DOHH2 (cell line): Measurements from ENCODE around the gene FRZB.

Source experiments
- H3F3A ChIP-seq: fragments of 200-600 bp; sonication (generic), shearing (Covaris generic); 2 replicates; pipeline ENCODE4 v1.6.0; 2016; ENCODE audit warnings: antibody characterized with exemption, mild to moderate bottlenecking; ENCODE audit not compliant: control insufficient read depth, insufficient read depth
- H3K27ac ChIP-seq: fragments of 200-600 bp; sonication (generic); 2 replicates; pipeline ENCODE4 v1.5.1; 2014; ENCODE audit warnings: low read depth, mild to moderate bottlenecking, low read length, moderate library complexity
- H3K27me3 ChIP-seq: fragments of 200-600 bp; sonication (generic); 2 replicates; pipeline ENCODE4 v1.6.1; 2014; ENCODE audit warnings: mild to moderate bottlenecking, low read length, mixed read lengths; ENCODE audit not compliant: control insufficient read depth
- H3K36me3 ChIP-seq: fragments of 200-600 bp; sonication (generic); 2 replicates; pipeline ENCODE4 v1.6.1; 2014; ENCODE audit warnings: mild to moderate bottlenecking, low read length, moderate library complexity, mixed read lengths; ENCODE audit not compliant: control insufficient read depth
- H3K4me1 ChIP-seq: fragments of 200-600 bp; sonication (generic); 2 replicates; pipeline ENCODE4 v1.6.1; 2014; ENCODE audit warnings: mild to moderate bottlenecking, low read length, mixed read lengths; ENCODE audit not compliant: control insufficient read depth
- H3K4me2 ChIP-seq: fragments of 200-600 bp; sonication (generic); 2 replicates; pipeline ENCODE4 v1.6.0; 2014; ENCODE audit warnings: mild to moderate bottlenecking, low read length, moderate library complexity
- H3K4me3 ChIP-seq: fragments of 200-600 bp; sonication (generic); 2 replicates; pipeline ENCODE4 v1.5.1; 2014; ENCODE audit warnings: mild to moderate bottlenecking, low read length, mixed read lengths
- H3K79me2 ChIP-seq: fragments of 200-600 bp; sonication (generic); 2 replicates; pipeline ENCODE4 v1.6.1; 2014; ENCODE audit warnings: mild to moderate bottlenecking, low read length, mixed read lengths; ENCODE audit not compliant: control insufficient read depth
- H3K9me2 ChIP-seq: fragments of 200-600 bp; sonication (generic); replicated peaks from 2 replicates; pipeline ENCODE4 v1.6.1; 2014; ENCODE audit warnings: mild to moderate bottlenecking, low read length, mixed read lengths; ENCODE audit not compliant: control insufficient read depth
- H3K9me3 ChIP-seq: fragments of 200-600 bp; sonication (generic); 2 replicates; pipeline ENCODE4 v1.6.1; 2014; ENCODE audit warnings: antibody characterized with exemption, low read length, mixed read lengths; ENCODE audit not compliant: control insufficient read depth, insufficient read depth
- H4K20me1 ChIP-seq: fragments of 200-600 bp; sonication (generic); 2 replicates; pipeline ENCODE4 v1.6.0; 2014; ENCODE audit warnings: low read depth, mild to moderate bottlenecking, antibody characterized with exemption, low read length, moderate library complexity; ENCODE audit not compliant: control insufficient read depth, insufficient read depth
- EZH2phosphoT487 ChIP-seq: fragments of 200-600 bp; sonication (generic); IDR thresholded peaks from 2 replicates; pipeline ENCODE4 v1.6.1; 2017; ENCODE audit warnings: borderline replicate concordance, mild to moderate bottlenecking, antibody characterized with exemption, low read length, moderate library complexity, mixed read lengths
- TF ChIP-seq, protein P1 (sequence below): fragments of 200-600 bp; sonication (generic); IDR thresholded peaks from one replicate; pipeline ENCODE4 v1.5.1; 2014; ENCODE audit warnings: antibody characterized with exemption, mild to moderate bottlenecking, low read depth, low read length; ENCODE audit not compliant: poor library complexity, severe bottlenecking

The FRZB gene

DNA sequence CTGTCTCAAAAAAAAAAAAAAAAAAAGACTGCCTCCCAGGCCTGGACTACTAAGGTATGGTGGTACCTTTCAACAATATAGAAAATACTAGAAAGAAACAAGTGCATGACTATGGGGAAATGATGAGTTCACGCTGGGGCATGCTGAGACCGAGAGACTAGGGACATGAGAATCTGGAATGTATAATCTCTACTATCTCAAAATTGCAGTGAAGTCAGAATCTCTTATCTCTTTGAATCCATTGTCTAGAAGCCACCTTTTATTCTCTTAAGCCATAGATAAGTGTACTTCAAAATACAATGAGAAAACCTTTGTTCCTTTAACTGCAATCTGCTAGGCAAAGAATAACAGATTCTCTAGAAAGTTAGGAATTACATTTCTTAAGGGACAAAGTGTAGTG, 5.6 kb downstream of the FRZB start:
- H3F3A ChIP-seq = no peaks in the 10 kb centered on the region
- H3K79me2 ChIP-seq = no peaks in the 10 kb centered on the region
- H4K20me1 ChIP-seq = no peaks in the 10 kb centered on the region

DNA sequence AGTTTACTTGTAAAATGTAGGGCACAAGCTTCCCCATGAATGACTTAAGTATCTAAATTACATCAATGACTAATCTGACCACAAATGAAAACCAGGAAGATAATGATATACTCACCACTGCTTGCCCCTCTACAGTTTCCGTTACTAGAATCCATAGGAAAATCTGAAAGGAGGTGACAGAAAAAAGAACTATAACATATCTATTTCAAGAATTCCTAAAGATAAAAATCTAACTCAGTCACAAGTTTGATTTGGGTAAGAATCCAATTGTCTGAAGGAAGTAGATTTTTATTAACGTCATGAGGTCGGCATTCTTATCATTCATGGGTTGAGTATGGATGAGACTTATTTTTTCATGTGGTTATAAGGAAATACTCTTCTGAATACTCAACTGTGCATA, 7.8 kb downstream of the FRZB start:
- H3F3A ChIP-seq = no peaks in the 10 kb centered on the region
- no peak overlapping the region for H3K27ac ChIP-seq
- no peaks in the 10 kb centered on the region for H3K9me3 ChIP-seq
- no peak overlapping the region for H3K4me3 ChIP-seq
- no peaks in the 10 kb centered on the region for H3K79me2 ChIP-seq
- H3K4me1 ChIP-seq = peaks cover 5% of the 10 kb centered on the region; the same call in 1 of the 2 replicates
- no peaks in the 10 kb centered on the region for H3K36me3 ChIP-seq
- no peaks in the 10 kb centered on the region for H4K20me1 ChIP-seq
- H3K27me3 ChIP-seq = no peaks in the 10 kb centered on the region
- no peaks in the 10 kb centered on the region for H3K9me2 ChIP-seq
- no peak overlapping the region for H3K4me2 ChIP-seq
- no peak for TF ChIP-seq EZH2phosphoT487
- TF ChIP-seq, protein P1, sequence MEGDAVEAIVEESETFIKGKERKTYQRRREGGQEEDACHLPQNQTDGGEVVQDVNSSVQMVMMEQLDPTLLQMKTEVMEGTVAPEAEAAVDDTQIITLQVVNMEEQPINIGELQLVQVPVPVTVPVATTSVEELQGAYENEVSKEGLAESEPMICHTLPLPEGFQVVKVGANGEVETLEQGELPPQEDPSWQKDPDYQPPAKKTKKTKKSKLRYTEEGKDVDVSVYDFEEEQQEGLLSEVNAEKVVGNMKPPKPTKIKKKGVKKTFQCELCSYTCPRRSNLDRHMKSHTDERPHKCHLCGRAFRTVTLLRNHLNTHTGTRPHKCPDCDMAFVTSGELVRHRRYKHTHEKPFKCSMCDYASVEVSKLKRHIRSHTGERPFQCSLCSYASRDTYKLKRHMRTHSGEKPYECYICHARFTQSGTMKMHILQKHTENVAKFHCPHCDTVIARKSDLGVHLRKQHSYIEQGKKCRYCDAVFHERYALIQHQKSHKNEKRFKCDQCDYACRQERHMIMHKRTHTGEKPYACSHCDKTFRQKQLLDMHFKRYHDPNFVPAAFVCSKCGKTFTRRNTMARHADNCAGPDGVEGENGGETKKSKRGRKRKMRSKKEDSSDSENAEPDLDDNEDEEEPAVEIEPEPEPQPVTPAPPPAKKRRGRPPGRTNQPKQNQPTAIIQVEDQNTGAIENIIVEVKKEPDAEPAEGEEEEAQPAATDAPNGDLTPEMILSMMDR = no peak

More for the DNA sequence above, 5.6 kb downstream of the FRZB start:
- H3K9me2 ChIP-seq = no peaks in the 10 kb centered on the region
- no peak for TF ChIP-seq EZH2phosphoT487
- H3K4me2 ChIP-seq = no peak overlapping the region
- no peak overlapping the region for H3K4me3 ChIP-seq
- H3K27me3 ChIP-seq = no peaks in the 10 kb centered on the region
- H3K27ac ChIP-seq = no peak overlapping the region
- no peaks in the 10 kb centered on the region for H3K9me3 ChIP-seq
- H3K36me3 ChIP-seq = no peaks in the 10 kb centered on the region
- H3K4me1 ChIP-seq = peaks cover 5% of the 10 kb centered on the region; the same call in 1 of the 2 replicates

DNA sequence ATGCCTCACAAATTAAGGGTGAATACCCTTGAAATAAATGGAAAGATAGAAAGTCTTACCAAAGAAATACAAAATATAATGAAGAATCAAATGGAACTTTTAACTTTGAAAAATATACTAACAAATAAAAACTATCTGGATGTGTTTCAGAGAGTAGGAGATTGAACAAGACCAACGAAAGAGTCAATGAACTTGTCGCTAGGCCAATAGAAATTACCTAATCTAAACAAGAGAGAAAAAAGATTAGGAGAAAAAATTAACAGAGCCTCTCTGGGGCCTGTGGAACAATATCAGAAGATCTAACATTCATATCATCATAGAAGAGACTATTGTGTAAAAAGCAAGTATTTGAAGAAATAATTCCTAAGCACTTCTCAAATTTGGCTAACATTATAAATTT, 11.1 kb downstream of the FRZB start:
- H3K4me2 ChIP-seq = no peak overlapping the region
- no peak overlapping the region for H3K27ac ChIP-seq
- H3K79me2 ChIP-seq = no peaks in the 10 kb centered on the region
- no peak for TF ChIP-seq EZH2phosphoT487
- TF ChIP-seq, protein P1 = no peak
- H3K36me3 ChIP-seq = no peaks in the 10 kb centered on the region
- H3K9me3 ChIP-seq = no peaks in the 10 kb centered on the region
- H3K27me3 ChIP-seq = no peaks in the 10 kb centered on the region
- H3F3A ChIP-seq = no peaks in the 10 kb centered on the region
- no peak overlapping the region for H3K4me3 ChIP-seq
- H4K20me1 ChIP-seq = no peaks in the 10 kb centered on the region
- no peaks in the 10 kb centered on the region for H3K4me1 ChIP-seq
- H3K9me2 ChIP-seq = no peaks in the 10 kb centered on the region

DNA sequence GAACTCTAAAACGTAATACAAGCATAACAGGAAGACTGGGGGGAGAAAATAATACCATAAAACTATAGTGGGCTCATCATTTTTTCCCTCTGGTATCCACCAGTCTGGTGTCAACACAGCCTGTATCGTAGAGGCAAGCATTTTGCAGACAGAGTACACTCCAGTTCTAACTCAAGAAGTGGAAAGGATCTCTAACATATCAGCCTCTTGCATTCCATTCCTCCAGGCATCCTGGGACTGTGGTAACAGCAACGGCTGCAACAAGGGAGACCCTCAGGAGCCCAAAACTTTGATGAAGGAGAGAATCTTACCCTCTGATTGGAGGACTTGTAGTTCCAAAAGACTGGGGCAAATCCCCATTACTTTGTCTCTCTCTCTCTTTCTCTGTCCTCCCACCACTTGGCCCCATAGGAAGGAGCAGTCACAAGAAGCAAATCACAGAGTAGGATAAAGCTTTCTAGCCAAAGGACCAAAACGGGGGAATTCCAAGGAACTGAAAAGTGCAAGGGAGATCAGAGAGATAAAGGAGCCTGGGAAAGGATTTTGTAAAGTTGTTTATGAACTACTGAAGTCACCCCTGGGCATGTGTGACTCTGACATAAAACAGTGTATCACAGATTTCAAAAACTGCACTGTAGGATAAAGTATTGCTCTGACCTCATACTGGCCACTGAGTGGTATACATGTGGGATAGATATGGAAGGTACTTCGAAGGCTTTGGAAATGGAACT, 11.9 kb downstream of the FRZB start:
- no peaks in the 10 kb centered on the region for H3K4me1 ChIP-seq

More for the DNA sequence above, 11.9 kb downstream of the FRZB start:
- Histone ChIP-seq H3K27me3 (no peaks in the 10 kb centered on the region), H3K4me2 (no peak overlapping the region), H3F3A (no peaks in the 10 kb centered on the region), H3K9me2 (no peaks in the 10 kb centered on the region), H3K9me3 (no peaks in the 10 kb centered on the region), H3K79me2 (no peaks in the 10 kb centered on the region), H4K20me1 (no peaks in the 10 kb centered on the region), H3K27ac (no peak overlapping the region), H3K4me3 (no peak overlapping the region), H3K36me3 (no peaks in the 10 kb centered on the region)
- TF ChIP-seq, protein P1 = no peak
- TF ChIP-seq EZH2phosphoT487 = no peak
